Measurements from ENCODE around the gene CEACAM16.

DNA sequence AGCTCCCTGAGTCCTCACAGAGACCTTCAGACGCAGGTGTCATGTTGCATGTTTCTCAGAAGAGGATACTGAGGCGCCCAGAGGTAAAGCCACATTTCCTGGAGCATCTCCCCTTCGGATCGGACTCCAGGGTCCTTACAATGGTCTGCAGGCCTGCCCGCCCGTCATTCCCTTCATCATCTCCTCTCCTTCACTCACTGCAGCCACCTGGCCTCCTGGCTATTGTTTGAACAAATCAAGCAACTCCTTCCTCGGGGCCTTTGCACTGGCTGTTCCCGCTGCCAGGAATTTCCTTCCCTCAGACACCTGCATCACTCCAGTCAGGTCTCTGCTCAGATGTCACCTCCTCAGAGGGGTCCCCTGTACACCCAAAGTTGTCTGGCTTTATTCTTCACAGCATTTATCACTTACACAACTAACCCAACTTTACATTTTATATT is 20.3 kb downstream of the CEACAM16 start:
- TF ChIP-seq POLR2AphosphoS5 (IDR thresholded peaks at IDR 0.05) = no peak
- TF ChIP-seq, protein P1, sequence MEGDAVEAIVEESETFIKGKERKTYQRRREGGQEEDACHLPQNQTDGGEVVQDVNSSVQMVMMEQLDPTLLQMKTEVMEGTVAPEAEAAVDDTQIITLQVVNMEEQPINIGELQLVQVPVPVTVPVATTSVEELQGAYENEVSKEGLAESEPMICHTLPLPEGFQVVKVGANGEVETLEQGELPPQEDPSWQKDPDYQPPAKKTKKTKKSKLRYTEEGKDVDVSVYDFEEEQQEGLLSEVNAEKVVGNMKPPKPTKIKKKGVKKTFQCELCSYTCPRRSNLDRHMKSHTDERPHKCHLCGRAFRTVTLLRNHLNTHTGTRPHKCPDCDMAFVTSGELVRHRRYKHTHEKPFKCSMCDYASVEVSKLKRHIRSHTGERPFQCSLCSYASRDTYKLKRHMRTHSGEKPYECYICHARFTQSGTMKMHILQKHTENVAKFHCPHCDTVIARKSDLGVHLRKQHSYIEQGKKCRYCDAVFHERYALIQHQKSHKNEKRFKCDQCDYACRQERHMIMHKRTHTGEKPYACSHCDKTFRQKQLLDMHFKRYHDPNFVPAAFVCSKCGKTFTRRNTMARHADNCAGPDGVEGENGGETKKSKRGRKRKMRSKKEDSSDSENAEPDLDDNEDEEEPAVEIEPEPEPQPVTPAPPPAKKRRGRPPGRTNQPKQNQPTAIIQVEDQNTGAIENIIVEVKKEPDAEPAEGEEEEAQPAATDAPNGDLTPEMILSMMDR (IDR thresholded peaks at IDR 0.05 in 8 of 11, conservative IDR thresholded peaks at IDR 0.05 in 3 of 11) = no peak
